ENCODE measurements around the gene CDK15. TPM values are rescaled to one million over a fixed set of nuclear protein-coding genes. Genes with fewer than 3 reads are reported as not detected.

The CDK15 gene
- total and polyA plus RNA-seq, 2 experiments from 2014 or later = 0.27 TPM; not detected in 1

DNA sequence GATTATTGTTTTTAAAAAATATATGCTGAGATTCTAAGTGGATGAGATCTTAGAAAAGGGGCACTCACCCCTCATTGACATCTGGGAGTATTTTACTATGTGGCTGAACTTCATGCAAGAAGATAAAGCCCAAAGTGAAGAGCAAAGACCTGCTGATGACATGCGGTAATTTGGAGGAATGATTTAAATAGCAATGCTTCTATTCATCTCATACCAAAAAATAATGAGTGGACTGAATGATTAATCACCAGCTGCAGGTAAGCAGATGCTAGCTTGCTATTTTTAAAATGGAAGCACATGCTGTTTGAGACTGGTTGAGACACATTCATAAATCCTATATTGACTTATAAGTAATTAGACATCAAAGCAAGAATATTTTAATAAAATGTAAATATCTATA is 12.7 kb upstream of the CDK15 start (continued):
- no peak for TF ChIP-seq NANOG (IDR thresholded peaks at IDR 0.05; ENCODE audit: borderline replicate concordance)
- TF ChIP-seq CREB1 (CRISPR knock-in tag; IDR thresholded peaks at IDR 0.05; ENCODE audit: low read depth) = no peak

DNA sequence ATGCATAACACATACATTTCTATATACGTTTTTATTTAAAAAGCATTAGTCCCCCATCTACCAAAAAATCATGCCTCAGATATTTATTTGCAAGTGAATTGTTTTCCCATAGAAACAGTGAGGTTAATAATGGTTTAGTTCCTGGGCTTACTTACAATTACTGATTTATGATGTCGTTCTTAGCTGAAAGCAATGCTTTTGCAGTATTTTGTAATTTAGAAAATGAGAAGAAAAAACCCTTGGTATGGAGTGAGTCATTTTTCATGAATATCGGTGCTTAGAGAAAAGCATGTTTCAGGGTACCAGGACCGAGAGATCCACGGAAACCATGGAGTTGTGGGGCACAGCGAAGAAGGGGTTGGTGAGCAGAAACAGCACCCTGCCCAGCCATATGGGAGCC is 12.0 kb upstream of the CDK15 start:
- Histone ChIP-seq H3K4me1 (ENCODE audit: insufficient read depth) (no peaks in the 10 kb centered on the region), H3F3A (replicated peaks; ENCODE audit: low read depth) (no peaks in the 10 kb centered on the region), H3K36me3 (ENCODE audit: insufficient read depth) (no peaks in the 10 kb centered on the region), H3K4me2 (no peak overlapping the region), H2AFZ (no peak overlapping the region), H3K27me3 (ENCODE audit: insufficient read depth) (no peaks in the 10 kb centered on the region), H4K20me1 (replicated peaks; ENCODE audit: insufficient read depth) (no peaks in the 10 kb centered on the region), H3K4me3 (no peak overlapping the region), H3K9me2 (ENCODE audit: insufficient read depth) (no peaks in the 10 kb centered on the region), H3K79me2 (replicated peaks; ENCODE audit: insufficient read depth) (no peaks in the 10 kb centered on the region), H3K27ac (ENCODE audit: low read depth) (no peak overlapping the region)
- H3K4me3 Mint-ChIP-seq = no peak overlapping the region
- no peaks in the 10 kb centered on the region for H3K27me3 Mint-ChIP-seq (ENCODE audit: insufficient read depth, low read depth, poor library complexity)
- DNase-seq (ENCODE audit: low spot score) = no peak
- no peaks in the 10 kb centered on the region for H3K4me1 Mint-ChIP-seq
- no peak overlapping the region for H3K27ac Mint-ChIP-seq
- no peak for ATAC-seq
- H3K9me3 Mint-ChIP-seq = no peaks in the 10 kb centered on the region
- TF ChIP-seq EZH2 (IDR thresholded peaks at IDR 0.05; ENCODE audit: low read depth, unreplicated experiment) (no peak), ZNF114 (CRISPR knock-in tag; IDR thresholded peaks at IDR 0.05) (no peak), JUNB (IDR thresholded peaks at IDR 0.05; ENCODE audit: unreplicated experiment) (no peak), POLR2AphosphoS5 (IDR thresholded peaks at IDR 0.05; ENCODE audit: low read depth) (no peak), ZNF462 (CRISPR knock-in tag; IDR thresholded peaks at IDR 0.05) (no peak), STAT1 (IDR thresholded peaks at IDR 0.05; ENCODE audit: unreplicated experiment) (no peak), EZH2phosphoT487 (IDR thresholded peaks at IDR 0.05; ENCODE audit: unreplicated experiment) (no peak), CREB1 (CRISPR knock-in tag; IDR thresholded peaks at IDR 0.05; ENCODE audit: low read depth) (no peak), ETS1 (IDR thresholded peaks at IDR 0.05) (no peak), ZNF331 (CRISPR knock-in tag; IDR thresholded peaks at IDR 0.05; ENCODE audit: low read depth) (no peak)
- TF ChIP-seq, protein P1, sequence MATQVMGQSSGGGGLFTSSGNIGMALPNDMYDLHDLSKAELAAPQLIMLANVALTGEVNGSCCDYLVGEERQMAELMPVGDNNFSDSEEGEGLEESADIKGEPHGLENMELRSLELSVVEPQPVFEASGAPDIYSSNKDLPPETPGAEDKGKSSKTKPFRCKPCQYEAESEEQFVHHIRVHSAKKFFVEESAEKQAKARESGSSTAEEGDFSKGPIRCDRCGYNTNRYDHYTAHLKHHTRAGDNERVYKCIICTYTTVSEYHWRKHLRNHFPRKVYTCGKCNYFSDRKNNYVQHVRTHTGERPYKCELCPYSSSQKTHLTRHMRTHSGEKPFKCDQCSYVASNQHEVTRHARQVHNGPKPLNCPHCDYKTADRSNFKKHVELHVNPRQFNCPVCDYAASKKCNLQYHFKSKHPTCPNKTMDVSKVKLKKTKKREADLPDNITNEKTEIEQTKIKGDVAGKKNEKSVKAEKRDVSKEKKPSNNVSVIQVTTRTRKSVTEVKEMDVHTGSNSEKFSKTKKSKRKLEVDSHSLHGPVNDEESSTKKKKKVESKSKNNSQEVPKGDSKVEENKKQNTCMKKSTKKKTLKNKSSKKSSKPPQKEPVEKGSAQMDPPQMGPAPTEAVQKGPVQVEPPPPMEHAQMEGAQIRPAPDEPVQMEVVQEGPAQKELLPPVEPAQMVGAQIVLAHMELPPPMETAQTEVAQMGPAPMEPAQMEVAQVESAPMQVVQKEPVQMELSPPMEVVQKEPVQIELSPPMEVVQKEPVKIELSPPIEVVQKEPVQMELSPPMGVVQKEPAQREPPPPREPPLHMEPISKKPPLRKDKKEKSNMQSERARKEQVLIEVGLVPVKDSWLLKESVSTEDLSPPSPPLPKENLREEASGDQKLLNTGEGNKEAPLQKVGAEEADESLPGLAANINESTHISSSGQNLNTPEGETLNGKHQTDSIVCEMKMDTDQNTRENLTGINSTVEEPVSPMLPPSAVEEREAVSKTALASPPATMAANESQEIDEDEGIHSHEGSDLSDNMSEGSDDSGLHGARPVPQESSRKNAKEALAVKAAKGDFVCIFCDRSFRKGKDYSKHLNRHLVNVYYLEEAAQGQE (IDR thresholded peaks at IDR 0.05; ENCODE audit: unreplicated experiment) = no peak
- H3K36me3 Mint-ChIP-seq (ENCODE audit: low read depth) = no peaks in the 10 kb centered on the region
